ENCODE measurements around the gene TAS1R3. TPM values are rescaled to one million over a fixed set of nuclear protein-coding genes. Genes with fewer than 3 reads are reported as not detected.
A peak's percentile ranks its signal among the peaks of the same experiment; 100 is the strongest.
"Not testable (repeated sequence)": the region's sequence is repeated elsewhere in the genome, so short reads cannot be mapped to it uniquely, and the experiment has no call there.

Gene TAS1R3
- total RNA-seq, 1 donor: under 0.01 TPM

GRCh38 chr1:1314678-1315335, 16.3 kb upstream of the TAS1R3 start:
- no peak for TF ChIP-seq CTCF (IDR thresholded peaks at IDR 0.05; ENCODE audit: insufficient read depth, low read depth, low read length)
- DNase-seq (ENCODE audit: low read depth): no peak
- H3K4me3 ChIP-seq (ENCODE audit: low read depth, low read length): no peak overlapping the region

DNA sequence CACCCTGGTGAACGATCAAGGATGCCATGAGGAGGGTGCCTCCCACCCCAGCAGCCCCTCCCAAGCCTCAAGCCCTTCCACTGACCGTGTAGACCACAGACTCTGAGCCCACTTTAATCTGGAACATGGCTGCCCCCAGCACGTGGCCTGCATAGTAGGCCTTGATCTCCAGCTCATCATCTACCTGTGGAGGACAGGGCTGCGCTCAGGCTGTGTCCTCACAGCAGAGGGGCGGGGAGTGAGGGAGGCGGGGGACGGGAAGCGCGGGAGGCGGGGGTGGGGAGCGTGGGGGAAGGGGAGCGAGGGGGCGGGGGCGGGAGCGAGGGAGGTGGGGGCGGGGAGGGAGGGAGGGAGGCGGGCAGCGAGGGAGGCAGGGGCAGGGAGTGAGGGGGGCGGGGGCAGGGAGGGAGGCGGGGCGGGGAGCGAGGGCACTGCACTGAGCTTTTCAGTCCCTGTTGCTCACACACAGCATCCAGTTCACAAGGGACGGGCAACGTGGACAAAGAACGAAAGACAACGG, 15.6 kb upstream of the TAS1R3 start:
- no peak for TF ChIP-seq CTCF (IDR thresholded peaks at IDR 0.05; ENCODE audit: insufficient read depth, low read depth, low read length)
- DNase-seq (ENCODE audit: low read depth): no peak
- H3K4me3 ChIP-seq (ENCODE audit: low read depth, low read length): no peak overlapping the region

DNA sequence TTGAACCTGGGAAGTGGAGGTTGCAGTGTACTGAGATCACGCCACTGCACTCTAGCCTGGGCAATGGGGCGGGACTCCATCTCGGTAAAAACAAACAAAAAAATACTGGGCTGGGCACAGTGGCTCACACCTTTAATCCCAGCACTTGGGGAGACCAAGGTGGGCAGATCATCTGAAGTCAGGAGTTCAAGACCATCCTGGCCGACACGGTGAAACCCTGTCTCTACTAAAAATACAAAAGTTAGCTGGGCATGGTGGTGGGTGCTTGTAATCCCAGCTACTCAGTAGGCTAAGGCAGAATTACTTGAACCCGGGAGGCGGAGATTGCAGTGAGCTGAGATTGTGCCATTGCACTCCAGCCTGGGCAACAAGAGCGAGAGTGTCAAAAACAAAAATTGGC, 14.9 kb upstream of the TAS1R3 start:
- not testable (repeated sequence) for H3K4me3 ChIP-seq (ENCODE audit: low read depth, low read length); DNase-seq (ENCODE audit: low read depth)

DNA sequence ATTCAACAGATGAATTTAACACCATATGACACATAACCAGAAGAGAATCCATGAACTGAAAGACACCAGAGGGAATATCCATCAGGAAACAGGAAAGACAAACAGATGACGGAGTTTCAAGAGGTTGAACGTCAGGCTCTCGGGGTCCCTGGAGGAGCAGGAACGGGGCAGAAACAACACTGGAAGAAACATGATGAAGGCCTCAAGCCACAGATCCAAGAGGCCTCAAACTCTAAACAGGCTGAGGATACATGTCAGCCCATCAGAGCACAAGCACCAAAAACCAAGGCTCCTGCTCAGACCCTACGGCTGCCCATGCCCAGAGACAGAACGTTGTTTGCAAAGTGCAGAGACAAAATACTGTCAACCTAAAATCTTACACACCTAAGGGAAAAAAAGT, 13.7 kb upstream of the TAS1R3 start:
- H3K4me3 ChIP-seq (ENCODE audit: low read depth, low read length): no peak overlapping the region
- TF ChIP-seq CTCF (IDR thresholded peaks at IDR 0.05; ENCODE audit: insufficient read depth, low read depth, low read length): no peak
- no peak for DNase-seq (ENCODE audit: low read depth)

GRCh38 chr1:1318131-1318652, 12.9 kb upstream of the TAS1R3 start:
- peak; percentile 93 for DNase-seq (ENCODE audit: low read depth)
- no peak overlapping the region for H3K4me3 ChIP-seq (ENCODE audit: low read depth, low read length)
- no peak for TF ChIP-seq CTCF (IDR thresholded peaks at IDR 0.05; ENCODE audit: insufficient read depth, low read depth, low read length)

DNA sequence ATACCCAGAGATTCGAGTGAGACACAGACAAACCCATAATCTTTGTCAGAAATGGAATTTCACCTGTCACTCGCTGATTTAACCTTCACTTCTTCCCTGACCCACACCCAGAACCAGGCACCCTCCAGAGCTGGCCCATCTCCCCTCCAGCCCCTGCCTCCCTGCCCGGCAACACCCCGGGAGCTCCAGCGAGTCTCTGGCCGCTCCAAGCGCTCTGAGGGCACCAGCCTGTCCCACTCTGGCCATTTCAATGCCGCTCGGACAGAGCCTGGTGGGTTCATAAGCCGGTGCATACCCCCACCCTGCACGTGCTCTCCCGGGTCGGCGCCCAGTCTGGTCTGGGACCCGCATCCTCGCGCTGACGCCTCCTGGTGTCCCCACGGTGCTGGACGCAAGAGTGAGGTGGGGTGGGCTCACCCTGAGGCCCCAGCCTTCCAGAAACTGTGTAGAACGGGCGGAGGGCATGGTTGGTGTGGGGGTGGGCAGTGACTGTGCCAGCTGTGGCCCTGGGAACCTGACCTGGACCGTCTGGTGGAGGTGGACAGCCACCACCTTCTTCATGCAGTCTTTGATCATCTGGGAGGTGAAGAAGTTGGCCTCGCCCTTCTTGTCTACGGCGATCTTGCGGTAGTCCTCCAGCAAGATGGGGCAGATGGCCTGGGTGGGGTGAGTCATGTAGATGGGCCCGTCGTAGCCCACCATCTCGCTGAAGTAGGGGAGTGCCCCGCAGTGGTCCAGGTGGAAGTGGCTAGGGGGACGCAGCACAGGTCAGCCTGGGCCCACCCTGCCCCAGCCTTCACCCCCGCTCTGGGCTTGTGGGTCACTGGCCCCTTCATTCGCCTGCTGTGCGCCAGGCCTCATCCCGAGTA, 12.1 kb upstream of the TAS1R3 start:
- no peak for DNase-seq (ENCODE audit: low read depth)
- no peak overlapping the region for H3K4me3 ChIP-seq (ENCODE audit: low read depth, low read length)
- TF ChIP-seq CTCF (IDR thresholded peaks at IDR 0.05; ENCODE audit: insufficient read depth, low read depth, low read length): no peak

DNA sequence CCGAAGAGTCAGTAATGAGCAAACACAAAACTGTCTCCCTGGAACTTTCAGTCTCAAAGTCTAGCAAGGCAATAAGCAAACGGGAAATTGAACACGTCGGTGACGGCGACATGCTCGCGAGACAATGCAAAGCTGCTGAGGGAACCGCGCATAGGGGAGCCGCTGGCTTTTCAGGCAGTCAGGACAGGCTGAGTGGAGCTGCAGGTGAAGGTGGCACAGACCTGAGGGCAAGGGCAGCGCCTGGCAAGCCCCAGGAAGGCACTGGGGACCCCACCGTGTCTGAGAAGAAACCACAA, 11.5 kb upstream of the TAS1R3 start:
- no peak for TF ChIP-seq CTCF (IDR thresholded peaks at IDR 0.05; ENCODE audit: insufficient read depth, low read depth, low read length)
- H3K4me3 ChIP-seq (ENCODE audit: low read depth, low read length): no peak overlapping the region
- DNase-seq (ENCODE audit: low read depth): no peak

Data from fibroblast of villous mesenchyme (primary cell).